WI38 (cell line): ENCODE data around the gene CBY1.

ENCODE experiments used
- H3K4me3 ChIP-seq: 2 replicates; pipeline ENCODE4 v1.5.1; 2011; ENCODE audit warnings: low read depth, mild to moderate bottlenecking, control low read depth, low read length
- TF ChIP-seq, protein P1 (sequence below): IDR thresholded peaks from 2 replicates; pipeline ENCODE4 v1.5.1; 2012; ENCODE audit warnings: low read depth, mild to moderate bottlenecking, control low read depth, low read length

The CBY1 gene

DNA sequence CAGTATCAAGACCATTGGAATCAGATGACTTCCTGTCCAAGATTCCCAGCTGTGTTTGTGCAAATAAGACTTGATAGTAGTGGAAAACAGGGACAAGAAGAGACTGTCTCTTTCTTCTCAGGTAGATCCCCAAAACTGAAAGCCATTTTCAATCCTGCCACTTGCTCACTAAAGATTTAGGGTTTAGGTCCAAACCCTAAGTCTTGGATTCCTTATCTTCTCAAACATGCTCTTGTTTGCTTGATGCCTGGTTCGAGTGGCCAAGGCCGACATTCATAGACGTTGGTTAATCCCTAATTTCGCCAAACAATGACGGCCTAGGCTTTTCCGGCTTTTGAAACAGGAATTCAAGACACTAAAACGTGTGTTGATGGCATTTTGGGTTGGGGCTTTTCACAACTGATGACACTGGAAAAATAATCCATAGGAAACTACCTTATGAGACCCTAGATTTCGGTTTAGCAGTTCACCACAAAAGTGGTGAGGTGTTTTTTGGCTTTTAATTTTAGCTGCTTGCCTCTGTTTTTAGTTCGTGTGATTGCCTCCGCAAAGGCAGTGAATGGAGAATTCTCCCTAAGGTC is 48.3 kb downstream of the CBY1 start:
- H3K4me3 ChIP-seq: peak overlapping the region; percentile 55
- TF ChIP-seq, protein P1, sequence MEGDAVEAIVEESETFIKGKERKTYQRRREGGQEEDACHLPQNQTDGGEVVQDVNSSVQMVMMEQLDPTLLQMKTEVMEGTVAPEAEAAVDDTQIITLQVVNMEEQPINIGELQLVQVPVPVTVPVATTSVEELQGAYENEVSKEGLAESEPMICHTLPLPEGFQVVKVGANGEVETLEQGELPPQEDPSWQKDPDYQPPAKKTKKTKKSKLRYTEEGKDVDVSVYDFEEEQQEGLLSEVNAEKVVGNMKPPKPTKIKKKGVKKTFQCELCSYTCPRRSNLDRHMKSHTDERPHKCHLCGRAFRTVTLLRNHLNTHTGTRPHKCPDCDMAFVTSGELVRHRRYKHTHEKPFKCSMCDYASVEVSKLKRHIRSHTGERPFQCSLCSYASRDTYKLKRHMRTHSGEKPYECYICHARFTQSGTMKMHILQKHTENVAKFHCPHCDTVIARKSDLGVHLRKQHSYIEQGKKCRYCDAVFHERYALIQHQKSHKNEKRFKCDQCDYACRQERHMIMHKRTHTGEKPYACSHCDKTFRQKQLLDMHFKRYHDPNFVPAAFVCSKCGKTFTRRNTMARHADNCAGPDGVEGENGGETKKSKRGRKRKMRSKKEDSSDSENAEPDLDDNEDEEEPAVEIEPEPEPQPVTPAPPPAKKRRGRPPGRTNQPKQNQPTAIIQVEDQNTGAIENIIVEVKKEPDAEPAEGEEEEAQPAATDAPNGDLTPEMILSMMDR: no peak

DNA sequence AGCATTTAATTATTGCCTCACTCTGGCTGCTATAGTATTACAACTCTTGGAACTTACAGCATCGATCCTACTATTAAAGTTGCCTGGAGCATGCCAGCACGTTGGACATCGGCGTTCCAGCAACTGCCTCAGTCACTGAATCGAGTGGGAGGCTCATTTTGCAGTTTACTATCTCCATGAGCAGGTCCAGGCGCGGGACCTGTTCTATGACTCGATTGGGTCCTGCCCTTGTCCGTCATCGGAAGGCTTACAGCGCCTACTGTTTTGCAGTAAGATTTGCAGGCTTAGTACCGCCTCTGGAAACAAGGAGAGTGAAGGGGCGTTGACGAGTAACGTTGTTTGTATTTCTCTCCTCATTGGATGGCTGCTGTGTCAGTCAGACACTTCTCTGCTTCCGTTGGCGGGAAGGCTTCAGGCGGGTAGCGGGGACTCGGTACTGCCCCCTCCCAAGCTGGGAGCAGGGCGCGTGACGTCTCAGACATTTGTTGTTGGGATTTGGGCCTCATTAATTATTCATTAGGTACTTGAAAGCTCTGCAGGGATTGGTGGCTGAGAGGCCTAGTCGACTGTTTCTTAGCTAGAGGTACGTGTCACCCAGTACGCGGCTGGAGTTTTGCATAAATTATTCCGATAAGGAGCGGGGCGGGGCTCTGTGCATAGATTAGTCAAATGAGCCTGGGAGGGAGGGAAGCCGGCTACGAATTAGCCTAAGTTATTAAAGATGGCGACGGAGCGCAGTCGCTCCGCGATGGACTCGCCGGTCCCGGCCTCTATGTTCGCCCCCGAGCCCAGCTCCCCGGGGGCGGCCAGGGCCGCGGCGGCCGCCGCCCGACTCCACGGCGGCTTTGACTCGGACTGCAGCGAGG is 49.0 kb downstream of the CBY1 start, which contains the start of gene GTPBP1:
Gene GTPBP1 (plus strand): TSS at position 710 of the 866 bp plus-strand sequence. CDS start 12 bp downstream, at position 722.
- TF ChIP-seq, protein P1: no peak
- H3K4me3 ChIP-seq: peak within 1 kb of the TSS; percentile 84

DNA sequence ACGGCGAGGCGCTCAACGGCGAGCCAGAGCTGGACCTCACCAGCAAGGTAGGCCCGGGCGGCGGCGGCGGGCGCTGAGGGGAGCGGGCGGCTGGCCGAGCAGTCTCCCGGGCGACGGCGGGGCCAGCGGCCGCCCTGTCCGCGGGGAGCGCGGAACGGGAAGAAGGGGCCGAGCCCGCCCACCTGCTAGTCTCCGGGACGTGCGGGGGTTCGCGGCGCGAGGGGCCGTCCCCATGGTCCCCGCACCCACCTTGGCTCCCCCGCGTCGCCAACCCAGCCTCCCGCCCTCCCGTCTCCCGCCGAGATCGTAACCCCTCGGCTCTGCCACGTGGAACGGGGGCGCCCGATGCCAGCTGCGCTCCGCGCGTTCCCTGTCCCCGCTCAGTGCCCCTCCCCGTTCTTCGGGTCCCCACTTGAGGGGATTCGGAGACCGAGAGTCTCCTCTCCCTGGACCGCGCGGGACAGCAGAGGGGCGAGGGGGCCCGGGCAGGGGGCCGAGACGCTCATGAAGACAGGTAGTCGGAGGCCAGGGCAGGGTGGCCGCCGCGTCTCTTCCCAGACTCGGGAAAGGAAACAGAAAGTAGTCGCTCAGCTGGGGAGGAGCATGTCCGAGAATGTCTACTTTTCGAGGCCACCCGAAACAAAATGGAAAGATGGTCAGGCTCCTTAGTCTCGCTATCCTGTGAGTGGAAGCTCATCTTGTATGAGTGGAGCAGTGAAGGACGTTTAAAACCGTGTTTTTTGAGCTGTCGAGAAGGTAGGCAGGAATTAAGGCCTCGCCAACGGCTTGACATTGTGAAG is 49.9 kb downstream of the CBY1 start:
- H3K4me3 ChIP-seq: peak overlapping the region; percentile 84
- TF ChIP-seq, protein P1: no peak

DNA sequence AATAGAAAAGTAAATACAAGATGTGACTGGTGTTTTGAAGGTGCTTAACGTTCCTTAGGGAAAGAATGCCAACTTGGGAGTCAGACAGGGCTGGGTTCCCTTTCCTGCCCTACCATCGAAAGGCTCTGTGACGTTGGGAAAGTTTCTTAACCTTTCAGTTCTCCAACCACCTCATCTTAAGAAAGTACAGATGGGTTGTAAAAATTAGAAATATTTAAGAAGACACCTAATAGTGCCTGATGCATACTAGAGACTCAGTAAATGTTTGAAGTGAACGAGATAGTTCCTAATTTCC is 50.4 kb downstream of the CBY1 start:
- peak overlapping the region; percentile 84 for H3K4me3 ChIP-seq
- TF ChIP-seq, protein P1: no peak

DNA sequence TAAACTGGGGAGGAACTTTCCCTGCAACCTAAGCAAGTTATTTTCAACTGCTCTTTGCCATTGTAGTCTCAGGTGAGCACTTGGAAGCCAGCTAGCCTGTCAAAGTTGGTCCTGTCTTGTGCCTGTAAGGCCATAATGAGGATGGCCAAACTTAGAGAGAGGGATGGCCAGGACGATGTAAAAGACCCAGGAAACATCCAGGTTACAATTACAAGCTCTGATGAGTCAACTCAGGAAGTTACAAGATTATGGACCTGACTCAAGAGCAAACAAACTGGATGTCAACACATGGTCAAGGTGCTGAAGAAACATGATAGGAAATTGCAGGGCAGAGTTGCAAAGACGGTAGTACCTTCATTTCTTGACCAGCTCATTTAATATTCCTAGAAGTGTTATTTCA is 50.9 kb downstream of the CBY1 start:
- TF ChIP-seq, protein P1: no peak
- peak overlapping the region; percentile 84 for H3K4me3 ChIP-seq

DNA sequence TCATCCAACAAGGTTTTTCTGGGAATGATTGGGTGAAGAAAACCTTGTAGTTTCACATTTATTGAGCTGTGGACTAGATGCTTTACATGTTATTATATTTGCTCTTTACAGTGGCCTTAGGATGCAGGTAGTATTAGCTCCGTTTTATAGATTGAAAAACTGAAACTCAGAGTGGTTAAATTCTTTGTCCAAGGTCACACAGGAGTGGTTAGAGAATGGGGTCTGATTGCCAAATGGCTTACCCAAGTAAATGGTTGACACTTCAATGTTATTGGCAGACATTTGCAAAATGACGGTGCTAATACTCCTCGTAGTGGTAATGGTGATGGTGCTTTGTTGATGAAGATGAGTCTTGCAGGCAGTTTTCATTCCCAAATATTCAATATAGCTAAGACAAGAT is 51.5 kb downstream of the CBY1 start:
- H3K4me3 ChIP-seq: no peak overlapping the region
- TF ChIP-seq, protein P1: no peak
